GM19035 (cell line): Measurements from ENCODE around the gene MGST2.

Experiments used
- ATAC-seq: cut with Tn5 transposase; IDR thresholded peaks from one replicate; pipeline ENCODE4 v1.9.1; 2021; ENCODE audit not compliant: unreplicated experiment

The MGST2 gene

GRCh38 chr4:139669335-139669734 lies 3.7 kb downstream of the MGST2 start:
- no peak for ATAC-seq

GRCh38 chr4:139669890-139670289 lies 4.3 kb downstream of the MGST2 start:
- no peak for ATAC-seq

GRCh38 chr4:139670775-139671174 lies 5.2 kb downstream of the MGST2 start:
- no peak for ATAC-seq

- ATAC-seq: no peak
Observed at GRCh38 chr4:139672215-139672614, 6.6 kb downstream of the MGST2 start.

- no peak for ATAC-seq
Observed at GRCh38 chr4:139672732-139673131, 7.1 kb downstream of the MGST2 start.

GRCh38 chr4:139674875-139675550 lies 9.4 kb downstream of the MGST2 start:
- no peak for ATAC-seq

GRCh38 chr4:139675651-139676050 lies 10.0 kb downstream of the MGST2 start:
- no peak for ATAC-seq

GRCh38 chr4:139676365-139676764 lies 10.7 kb downstream of the MGST2 start:
- ATAC-seq: no peak

GRCh38 chr4:139676913-139677585 lies 11.4 kb downstream of the MGST2 start:
- no peak for ATAC-seq

- no peak for ATAC-seq
Observed at GRCh38 chr4:139682309-139682708, 16.7 kb downstream of the MGST2 start.

- ATAC-seq: no peak
Observed at GRCh38 chr4:139682741-139683151, 17.1 kb downstream of the MGST2 start.

- no peak for ATAC-seq
Observed at GRCh38 chr4:139684351-139684750, 18.7 kb downstream of the MGST2 start.

GRCh38 chr4:139685180-139685579 lies 19.6 kb downstream of the MGST2 start:
- no peak for ATAC-seq

- ATAC-seq: no peak
Observed at GRCh38 chr4:139686130-139686529, 20.5 kb downstream of the MGST2 start.

- no peak for ATAC-seq
Observed at GRCh38 chr4:139686988-139687387, 21.4 kb downstream of the MGST2 start.

GRCh38 chr4:139689093-139689722 lies 23.6 kb downstream of the MGST2 start:
- no peak for ATAC-seq

GRCh38 chr4:139690419-139690818 lies 24.8 kb downstream of the MGST2 start:
- ATAC-seq: no peak

- no peak for ATAC-seq
Observed at GRCh38 chr4:139692309-139693012, 26.8 kb downstream of the MGST2 start.

GRCh38 chr4:139694522-139695107 lies 29.0 kb downstream of the MGST2 start:
- no peak for ATAC-seq

- no peak for ATAC-seq
Observed at GRCh38 chr4:139696491-139696890, 30.9 kb downstream of the MGST2 start.
